A673 (cell line): ENCODE results near the gene SHC1. TPM values are rescaled to one million over a fixed set of nuclear protein-coding genes. Genes with fewer than 3 reads are reported as not detected.

Source experiments
- BruUV-seq: library from RNA; stranded (reverse); fragments of 400-500 nt; replicated peaks from 2 replicates; lab custom pipeline; 2021; lab: Mats Ljungman, UMichigan
- CTCF ChIA-PET: fragments of 300-600 bp; sonication (Branson Sonifier 250); formaldehyde crosslinking; loops from one replicate; lab custom pipeline; 2022; ENCODE audit warnings: antibody characterized with exemption; lab: Charles Lee
- POLR2A ChIA-PET: fragments of 300-600 bp; sonication (Branson Sonifier 250); formaldehyde crosslinking; loops from one replicate; lab custom pipeline; 2022; ENCODE audit warnings: antibody characterized with exemption; ENCODE audit not compliant: low non-redundant PET; lab: Charles Lee
- DNase-seq: peaks from one replicate; pipeline ENCODE4 v3.0.0-alpha.2; 2015; ENCODE audit warnings: low spot score
- H3K27ac ChIP-seq: fragments of 200-600 bp; sonication (generic); 2 replicates; pipeline ENCODE4 v1.5.1; 2016; ENCODE audit warnings: mixed run types, low read depth, mild to moderate bottlenecking, mixed read lengths, antibody characterized with exemption, low read length; ENCODE audit not compliant: poor library complexity, severe bottlenecking
- H3K27me3 ChIP-seq: fragments of 200-600 bp; sonication (generic); replicated peaks from 2 replicates; pipeline ENCODE4 v1.6.1; 2017; ENCODE audit warnings: mixed run types, low read depth, mild to moderate bottlenecking, mixed read lengths, antibody characterized with exemption, low read length; ENCODE audit not compliant: insufficient read depth, poor library complexity
- H3K36me3 ChIP-seq: fragments of 200-600 bp; sonication (generic); 2 replicates; pipeline ENCODE4 v1.6.1; 2016; ENCODE audit warnings: mixed run types, mild to moderate bottlenecking, mixed read lengths, antibody characterized with exemption, low read length; ENCODE audit not compliant: insufficient read depth, poor library complexity, severe bottlenecking
- H3K4me1 ChIP-seq: fragments of 200-600 bp; sonication (generic); 2 replicates; pipeline ENCODE4 v1.6.1; 2017; ENCODE audit warnings: mixed run types, mild to moderate bottlenecking, mixed read lengths, antibody characterized with exemption, low read length; ENCODE audit not compliant: insufficient read depth, poor library complexity, severe bottlenecking
- H3K4me3 ChIP-seq: fragments of 200-600 bp; sonication (generic); 2 replicates; pipeline ENCODE4 v1.5.1; 2016; ENCODE audit warnings: low read depth, mixed run types, mild to moderate bottlenecking, mixed read lengths, low read length; ENCODE audit not compliant: poor library complexity, severe bottlenecking
- H3K9me3 ChIP-seq: fragments of 200-600 bp; sonication (generic); 2 replicates; pipeline ENCODE4 v1.6.1; 2016; ENCODE audit warnings: mixed run types, low read depth, mild to moderate bottlenecking, mixed read lengths, antibody characterized with exemption, low read length; ENCODE audit not compliant: poor library complexity, severe bottlenecking
- CTCF ChIP-seq: fragments of 300-800, 200-600 bp; sonication (generic); conservative IDR thresholded peaks from 2 replicates; pipeline ENCODE4 v1.5.1; 2017; ENCODE audit warnings: low read depth, mild to moderate bottlenecking, antibody characterized with exemption, low read length, moderate library complexity, mixed read lengths
- EZH2 ChIP-seq: fragments of 200-600 bp; sonication (generic); IDR thresholded peaks from 2 replicates; pipeline ENCODE4 v1.6.1; 2017; ENCODE audit warnings: borderline replicate concordance, low read depth, mild to moderate bottlenecking, mixed read lengths, antibody characterized with exemption, low read length; ENCODE audit not compliant: poor library complexity, severe bottlenecking
- intact Hi-C: fragments of 100-400 bp; cut with micrococcal nuclease; formaldehyde crosslinking; loops from one replicate; pipeline ENCODE4 v1.10.0; 2022; ENCODE audit not compliant: unreplicated experiment
- total RNA-seq: library from RNA; stranded (reverse); gene quantifications from 2 replicates; pipeline ENCODE4 v1.2.3, GENCODE V29; 2021

The SHC1 gene
- total RNA-seq, 1 experiment from 2014 or later = 204 TPM

- H3K4me1 ChIP-seq = peaks cover 50% of the 10 kb centered on the region
- intact Hi-C loops = no loop called here
- no peaks in the 10 kb centered on the region for H3K27me3 ChIP-seq
- H3K27ac ChIP-seq = peak overlapping the region; percentile 96
- H3K9me3 ChIP-seq = no peaks in the 10 kb centered on the region
- ChIA-PET CTCF (interaction anchor here (0.5 to 2.2 kb wide), 7 partner anchors 14 to 81 kb away, joined by 3 to 9 read pairs (median 5); partner anchors contain the start of genes ADAM15 and PBXIP1), POLR2A (interaction anchor here (0.5 to 0.7 kb wide), 2 partner anchors 39 to 268 kb away, joined by 3 to 22 read pairs; no protein-coding TSS in a partner anchor)
- no peak for TF ChIP-seq CTCF
- no TSS peak for BruUV-seq
- H3K36me3 ChIP-seq = peaks cover 36% of the 10 kb centered on the region
- no peak for DNase-seq
- H3K4me3 ChIP-seq = peak overlapping the region; percentile 70
Observed at GRCh38 chr1:154969860-154970452, 591 bp downstream of the SHC1 start.

- peak overlapping the region; percentile 96 for H3K27ac ChIP-seq
Observed at GRCh38 chr1:154969246-154969645, 1.3 kb downstream of the SHC1 start.

GRCh38 chr1:154968731-154969130 is 1.8 kb downstream of the SHC1 start:
- TF ChIP-seq EZH2 = no peak
- no peak for TF ChIP-seq CTCF
- Histone ChIP-seq H3K27me3 (no peaks in the 10 kb centered on the region), H3K4me1 (peaks cover 50% of the 10 kb centered on the region), H3K27ac (peak overlapping the region; percentile 96), H3K4me3 (peak overlapping the region; percentile 70), H3K9me3 (no peaks in the 10 kb centered on the region), H3K36me3 (peaks cover 46% of the 10 kb centered on the region)
- BruUV-seq = no TSS peak
- DNase-seq = peak; percentile 63
- intact Hi-C loops = no loop called here
- CTCF ChIA-PET = interaction anchor here (0.5 kb wide), 1 partner anchor 42 kb away, joined by 3 read pairs; no protein-coding TSS in a partner anchor
- POLR2A ChIA-PET = no interaction called here

More at GRCh38 chr1:154969246-154969645, 1.3 kb downstream of the SHC1 start:
- TF ChIP-seq EZH2 = no peak
- no peak for TF ChIP-seq CTCF
- Histone ChIP-seq H3K4me3 (peak overlapping the region; percentile 70), H3K9me3 (no peaks in the 10 kb centered on the region), H3K27me3 (no peaks in the 10 kb centered on the region), H3K36me3 (peaks cover 43% of the 10 kb centered on the region), H3K4me1 (peaks cover 50% of the 10 kb centered on the region)
- DNase-seq = no peak
- ChIA-PET POLR2A (interaction anchor here (0.7 kb wide), 1 partner anchor 39 kb away, joined by 22 read pairs; no protein-coding TSS in a partner anchor), CTCF (interaction anchor here (0.5 to 2.2 kb wide), 3 partner anchors 14 to 42 kb away, joined by 3 to 9 read pairs (median 5); partner anchors contain the start of gene PBXIP1)
- intact Hi-C loops = no loop called here
- BruUV-seq = no TSS peak
